Stimulated activated CD8-positive, alpha-beta memory T cell treated with anti-CD3 and anti-CD28 coated beads, Interleukin-12 subunit alpha, Interleukin-12 subunit beta, amount 100 ng/mL, for 4 hours (primary cell): ENCODE data around the gene PKD1.
"Not testable (repeated sequence)": the region's sequence is repeated elsewhere in the genome, so short reads cannot be mapped to it uniquely, and the experiment has no call there.

Experiments
- DNase-seq: peaks from one replicate; pipeline ENCODE4 v3.0.0-alpha.2; 2020; ENCODE audit warnings: low read depth

PKD1 gene

DNA sequence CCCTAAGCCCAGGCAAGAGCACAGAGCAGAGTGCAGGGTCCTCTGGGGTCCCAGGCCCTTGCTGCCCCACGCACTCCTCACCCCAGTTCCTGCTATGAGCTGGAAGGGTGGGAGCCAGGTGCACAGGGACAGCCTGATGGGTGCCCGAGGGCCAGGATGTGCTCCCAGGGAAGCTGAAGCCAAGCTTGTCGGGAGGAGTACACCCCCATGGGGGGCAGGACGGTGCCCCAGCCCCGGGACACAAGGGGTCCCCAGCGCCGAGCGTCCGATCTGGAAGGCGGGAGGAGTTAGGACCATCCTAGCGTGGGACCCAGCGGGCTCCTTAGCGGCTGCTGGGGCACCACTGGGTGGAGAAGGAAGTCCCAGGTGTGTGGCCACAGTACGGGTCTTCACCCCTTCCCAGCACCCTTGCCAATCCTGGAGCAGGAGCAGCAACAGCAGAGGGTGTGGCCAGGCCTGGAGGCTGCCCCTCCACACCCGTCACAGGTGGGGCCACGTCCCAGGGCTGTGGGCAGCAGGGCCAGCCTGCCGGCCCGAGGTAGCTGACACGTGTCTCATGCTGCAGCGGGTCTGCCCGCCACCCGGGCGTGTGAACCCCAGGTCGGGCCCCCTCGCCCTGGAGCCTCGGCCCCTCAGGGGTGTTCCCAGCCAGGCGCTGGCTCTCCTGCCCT lies 11.9 kb downstream of the PKD1 start:
- not testable (repeated sequence) for DNase-seq

DNA sequence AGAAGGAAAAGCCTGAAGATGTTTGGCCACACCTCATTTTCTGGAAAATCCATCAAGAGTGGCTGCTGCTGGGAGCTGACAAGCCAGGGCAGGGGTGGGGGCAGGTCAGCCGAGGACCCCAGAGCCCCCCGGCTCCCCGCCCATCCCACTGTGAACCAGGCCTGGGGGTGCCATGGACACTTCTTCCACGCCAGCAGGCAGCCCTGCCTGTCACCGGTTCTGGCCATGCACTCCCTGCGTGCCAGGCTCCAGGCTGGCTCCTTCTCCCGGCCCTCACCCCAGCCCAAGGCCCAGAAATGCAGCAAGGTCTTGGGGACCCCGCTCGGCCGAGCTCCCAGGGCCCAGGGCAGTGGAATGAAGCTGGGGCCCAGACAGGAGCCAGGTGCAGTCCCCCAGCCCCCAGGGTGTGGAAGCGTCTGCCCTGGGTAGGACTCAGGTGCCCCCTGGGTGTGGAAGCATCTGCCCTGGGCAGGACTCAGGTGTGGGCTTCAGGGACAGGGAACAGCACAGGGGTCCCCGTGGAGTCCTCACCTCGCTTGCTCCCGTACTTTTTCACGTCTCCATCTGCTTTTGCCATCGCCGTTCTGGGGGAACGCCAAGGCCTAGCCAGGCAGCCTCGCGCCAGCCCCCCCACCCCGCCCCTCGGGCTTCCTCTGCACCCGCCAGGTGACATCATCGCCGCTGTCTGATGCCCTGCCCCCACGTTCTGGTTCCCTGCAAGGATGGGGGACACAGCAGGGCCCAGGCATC lies 12.6 kb downstream of the PKD1 start:
- DNase-seq = not testable (repeated sequence)

DNA sequence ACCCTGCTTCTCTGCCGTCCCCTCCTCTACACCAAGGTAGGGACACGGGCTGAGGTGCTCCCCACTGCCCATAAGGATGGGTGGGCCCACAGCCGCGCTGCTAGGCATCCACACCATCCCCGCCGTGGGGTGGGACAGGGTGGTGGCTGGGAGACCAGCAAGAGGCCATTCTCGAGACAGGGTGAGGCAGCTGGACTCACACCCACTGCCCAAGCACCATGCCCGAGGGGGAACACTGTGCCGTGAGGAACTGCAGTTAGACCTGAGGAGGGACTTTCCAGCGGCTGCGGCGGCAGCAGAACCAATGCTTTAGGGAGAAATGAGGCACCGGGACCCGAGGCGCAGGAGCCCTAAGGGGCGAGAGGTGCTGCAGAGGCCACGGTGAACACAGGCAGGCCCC lies 13.3 kb downstream of the PKD1 start:
- no peak for DNase-seq

DNA sequence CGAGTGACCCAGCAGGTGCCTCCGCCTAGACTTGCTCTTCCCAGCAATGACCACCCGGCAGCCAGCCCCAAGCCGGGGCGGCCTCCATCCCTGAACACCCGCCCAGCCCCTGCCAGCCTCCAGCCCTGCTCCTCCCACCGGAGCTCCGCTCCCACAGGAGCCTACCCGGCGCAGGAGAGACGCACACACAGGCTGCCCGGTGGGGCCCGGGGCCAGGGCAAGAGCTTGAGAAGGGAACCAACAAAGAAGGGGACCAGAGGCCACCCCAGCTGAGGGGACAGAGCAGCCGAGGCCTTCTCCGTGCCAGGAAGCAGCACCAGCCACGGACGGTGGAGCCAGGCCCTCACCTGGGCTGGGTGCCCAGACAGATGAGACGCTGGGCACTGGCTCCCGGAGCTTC lies 13.8 kb downstream of the PKD1 start:
- no peak for DNase-seq

DNA sequence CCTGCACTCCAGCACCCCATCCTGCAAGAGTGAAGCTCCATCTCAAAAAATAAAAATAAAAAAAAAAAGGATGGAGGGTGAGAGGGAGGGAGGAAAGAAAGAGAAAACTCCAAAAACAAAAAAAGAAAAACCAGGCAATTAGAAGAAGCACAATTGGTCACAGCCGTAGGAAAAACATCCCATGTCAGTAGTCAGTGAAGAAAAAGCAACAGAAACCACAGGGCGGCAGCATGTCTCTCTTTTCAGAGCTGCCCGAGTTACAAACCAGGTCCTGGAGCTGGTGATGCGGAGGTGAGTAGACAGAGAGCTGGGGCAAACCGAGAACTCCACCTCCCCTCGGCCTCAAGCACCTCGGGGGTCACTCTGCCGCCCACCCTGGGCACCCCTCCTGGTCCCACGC lies 14.4 kb downstream of the PKD1 start:
- not testable (repeated sequence) for DNase-seq

DNA sequence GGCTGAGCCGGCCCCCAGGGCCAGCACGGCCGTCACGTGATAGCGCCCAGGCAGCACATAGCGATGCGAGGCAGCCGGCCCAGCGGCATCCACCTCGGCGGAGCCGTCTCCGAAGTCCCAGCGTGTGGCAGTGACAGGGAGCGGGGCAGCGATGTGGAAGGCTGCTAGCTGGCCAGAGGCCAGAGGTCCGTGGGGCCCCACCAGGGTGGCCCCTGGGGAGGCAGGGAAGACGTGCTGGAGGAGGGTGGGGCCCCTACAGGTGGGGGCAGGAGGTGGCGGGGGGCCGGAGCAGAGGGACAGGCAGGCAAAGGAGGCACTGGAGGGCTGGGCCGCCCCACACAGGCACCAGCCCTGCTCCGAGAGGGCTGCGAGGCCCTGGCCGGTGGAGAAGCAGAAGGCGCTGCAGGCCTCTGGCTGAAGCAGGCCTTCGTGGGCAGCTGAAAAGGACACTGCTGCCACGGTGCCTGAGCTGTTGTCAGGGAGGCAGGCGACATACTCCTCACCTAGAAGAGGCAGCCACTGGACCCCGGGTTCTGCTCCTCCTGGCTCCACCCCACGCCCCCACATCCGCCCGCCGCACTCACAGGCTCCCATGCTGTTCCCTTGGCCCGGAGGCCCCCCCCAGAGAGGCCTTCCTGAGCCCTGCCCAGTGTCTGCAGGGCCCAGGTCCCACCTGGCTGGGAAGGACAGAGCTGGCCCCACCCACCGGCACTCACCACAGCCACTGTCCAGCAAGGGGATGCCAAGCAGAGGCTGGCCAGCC lies 17.6 kb downstream of the PKD1 start:
- not testable (repeated sequence) for DNase-seq

DNA sequence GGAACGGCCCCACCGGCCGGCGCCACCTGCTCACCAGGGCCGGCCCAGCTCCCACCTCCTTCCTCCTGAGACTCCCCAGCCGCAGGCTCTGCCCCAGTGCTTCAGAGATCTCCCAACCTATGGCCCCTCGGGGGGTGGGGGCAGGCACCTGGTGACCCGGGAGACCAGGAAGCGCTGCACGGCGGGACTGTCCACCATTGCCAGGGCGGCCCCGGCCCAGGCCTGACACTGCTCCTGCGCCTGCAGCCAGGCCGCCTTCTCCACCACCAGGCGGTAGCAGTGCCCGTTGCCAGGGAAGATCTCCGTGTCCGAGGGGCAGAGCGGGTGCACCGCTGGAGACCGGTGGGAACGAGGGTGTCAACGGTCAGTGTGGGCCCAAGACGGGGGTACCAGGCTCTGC lies 18.4 kb downstream of the PKD1 start:
- DNase-seq = not testable (repeated sequence)

DNA sequence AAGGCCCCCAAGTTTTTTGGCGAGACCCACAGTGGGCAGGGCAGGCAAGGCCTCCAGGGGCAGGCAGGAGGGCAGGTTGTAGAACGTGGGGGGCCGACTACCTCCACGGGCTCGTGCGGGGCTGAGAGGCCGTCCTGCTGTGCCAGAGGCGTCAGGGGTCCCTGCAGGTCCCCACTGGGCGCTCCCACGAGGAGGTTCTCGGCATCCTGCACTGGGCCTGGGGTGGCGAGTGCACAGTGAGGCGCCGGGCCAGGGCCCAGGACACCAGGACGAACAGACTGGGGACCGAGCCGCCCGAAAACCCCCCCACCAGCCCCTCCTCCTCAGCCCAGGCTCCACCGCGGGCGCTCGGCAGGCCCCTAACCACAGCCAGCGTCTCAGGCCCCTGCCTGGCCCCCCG lies 19.3 kb downstream of the PKD1 start:
- not testable (repeated sequence) for DNase-seq

DNA sequence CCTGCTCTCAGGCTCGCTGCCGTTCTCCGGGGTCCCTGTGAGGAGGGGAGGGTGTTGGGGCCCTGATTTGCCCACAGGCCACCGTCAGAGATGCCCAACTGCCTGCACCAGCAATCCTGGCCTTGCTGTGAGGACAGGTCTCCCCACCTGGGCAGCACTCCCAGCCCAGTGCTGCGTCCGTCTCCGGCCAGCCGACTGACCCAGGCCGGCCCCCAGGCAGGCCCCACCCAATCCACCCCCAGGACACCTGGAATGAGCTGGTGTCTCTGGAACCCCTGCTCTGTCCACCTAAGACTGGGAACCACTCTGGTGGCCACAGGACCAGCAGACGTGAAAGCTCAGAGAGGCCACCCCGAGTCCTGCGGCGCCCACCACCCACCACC lies 20.1 kb downstream of the PKD1 start:
- no peak for DNase-seq

DNA sequence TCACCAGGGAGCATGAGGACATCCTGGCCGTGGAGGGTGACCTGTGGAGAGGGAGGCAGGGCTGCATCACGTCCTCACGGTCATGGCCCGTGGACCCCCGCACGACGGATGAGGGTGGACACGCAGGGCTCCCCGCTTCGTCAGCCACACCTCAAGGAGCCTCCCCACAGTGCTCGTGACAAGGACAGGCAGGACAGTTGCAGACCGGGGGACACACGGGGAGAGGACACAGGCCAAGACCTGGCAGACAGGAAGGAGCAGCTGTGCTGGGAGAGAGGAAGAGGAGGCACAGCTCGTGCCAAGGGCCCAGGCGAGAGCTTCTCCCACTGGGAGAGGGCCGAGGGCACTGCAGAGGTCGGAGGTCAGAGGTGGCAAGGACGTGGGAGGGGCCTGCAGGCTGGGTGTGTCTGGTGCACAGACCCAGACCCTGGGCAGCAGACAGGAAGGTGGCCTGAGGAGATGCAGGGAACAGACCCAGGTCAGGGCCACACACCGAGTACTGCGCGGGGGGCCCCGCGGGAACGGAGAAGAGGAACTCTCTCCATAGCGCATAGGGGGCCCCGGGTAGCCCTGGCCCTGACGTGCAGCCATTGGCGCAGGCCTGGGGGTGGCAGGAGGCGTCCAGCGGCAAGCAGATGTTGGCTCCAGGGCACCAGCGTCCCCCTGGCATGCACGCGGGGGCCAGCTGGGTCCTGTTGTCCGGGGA lies 20.7 kb downstream of the PKD1 start:
- not testable (repeated sequence) for DNase-seq

DNA sequence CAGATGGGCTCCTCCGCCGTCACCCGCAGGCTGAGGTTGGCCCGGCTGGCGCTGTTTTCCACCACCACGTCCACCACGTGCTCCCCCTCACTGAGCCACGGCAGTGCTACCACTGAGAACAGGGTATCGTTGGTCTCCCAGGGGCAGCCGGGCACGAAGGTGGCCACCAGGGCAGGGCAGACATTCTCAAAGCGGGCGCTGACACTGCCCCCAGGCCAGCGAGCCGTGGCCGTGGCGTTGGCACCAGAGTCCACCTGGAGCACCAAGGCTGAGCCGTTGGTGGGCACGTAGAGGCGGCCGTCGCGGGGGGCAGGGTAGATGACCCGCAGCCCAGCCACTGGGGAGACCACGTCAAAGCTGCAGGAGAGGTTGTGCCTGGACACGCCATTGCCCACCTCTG lies 21.5 kb downstream of the PKD1 start:
- DNase-seq = not testable (repeated sequence)

DNA sequence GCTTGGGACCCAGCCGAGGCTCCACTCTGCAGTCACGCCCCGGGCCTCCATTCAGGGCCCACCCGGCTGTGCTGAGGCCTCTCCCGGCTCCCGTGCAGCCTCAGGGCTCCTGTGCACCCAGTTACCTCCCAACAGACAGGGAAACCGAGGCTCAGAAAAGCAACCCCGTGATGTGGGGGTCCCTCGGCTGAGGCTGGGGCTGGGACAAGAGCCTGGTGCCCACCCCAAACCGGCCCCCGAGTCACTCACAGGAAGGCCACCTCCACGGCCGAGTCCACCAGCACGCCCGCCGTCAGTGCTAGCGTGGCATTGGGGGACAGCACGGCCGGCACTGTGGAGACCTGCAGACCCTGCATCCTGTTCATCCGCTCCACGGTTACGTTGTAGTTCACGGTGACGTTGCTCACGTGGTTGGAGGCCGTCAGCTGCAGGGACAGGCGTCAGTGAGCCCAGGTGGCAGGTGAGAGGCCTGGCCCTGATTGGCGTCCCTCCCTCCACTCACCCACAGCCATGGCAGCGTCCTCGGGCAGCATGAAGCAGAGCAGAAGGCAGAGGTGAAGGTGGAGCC lies 23.1 kb downstream of the PKD1 start:
- DNase-seq = not testable (repeated sequence)

DNA sequence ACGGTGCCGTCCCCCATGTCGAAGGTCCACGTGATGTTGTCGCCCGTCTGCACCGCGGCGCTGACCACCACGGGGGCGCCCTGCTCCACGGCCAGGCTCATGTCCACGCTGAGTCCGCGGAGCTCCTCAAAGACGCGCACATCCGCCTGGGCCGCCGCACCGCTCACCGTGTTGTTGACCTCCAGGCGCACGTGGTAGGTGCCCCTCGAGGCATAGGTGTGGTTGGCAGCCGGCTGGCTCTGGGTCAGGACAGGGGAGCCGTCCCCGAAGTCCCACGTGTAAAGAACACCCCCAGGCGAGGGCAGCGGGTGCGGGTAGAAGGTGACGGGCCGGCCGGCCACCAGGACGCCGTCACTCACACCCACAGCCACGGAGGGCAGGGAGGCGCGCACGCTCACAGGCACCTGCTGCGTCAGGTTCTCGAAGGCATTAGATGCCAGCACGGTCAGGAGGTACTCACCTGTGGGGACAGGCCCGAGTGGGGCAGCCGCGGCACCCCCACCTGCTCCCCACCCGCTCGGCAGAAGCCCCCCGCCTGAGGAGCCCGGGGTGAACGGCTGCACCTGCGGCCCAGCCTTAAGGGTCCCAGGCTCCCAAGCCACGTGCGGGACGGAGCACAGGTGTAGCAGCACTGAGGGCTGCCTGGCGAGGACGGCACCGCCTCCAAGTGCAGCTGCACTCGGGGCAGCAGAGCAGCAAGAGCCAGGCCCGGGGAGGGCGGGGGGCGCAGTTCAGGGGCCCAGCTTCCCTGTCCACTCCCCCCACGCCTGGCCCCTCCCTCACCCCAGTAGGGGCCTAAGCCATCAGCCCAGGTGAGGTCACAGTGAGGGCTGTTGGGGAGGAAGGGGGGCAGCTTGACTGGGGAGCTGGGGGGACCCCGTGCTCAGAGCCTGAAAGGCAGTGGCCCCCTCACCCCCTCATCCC lies 24.0 kb downstream of the PKD1 start:
- not testable (repeated sequence) for DNase-seq

DNA sequence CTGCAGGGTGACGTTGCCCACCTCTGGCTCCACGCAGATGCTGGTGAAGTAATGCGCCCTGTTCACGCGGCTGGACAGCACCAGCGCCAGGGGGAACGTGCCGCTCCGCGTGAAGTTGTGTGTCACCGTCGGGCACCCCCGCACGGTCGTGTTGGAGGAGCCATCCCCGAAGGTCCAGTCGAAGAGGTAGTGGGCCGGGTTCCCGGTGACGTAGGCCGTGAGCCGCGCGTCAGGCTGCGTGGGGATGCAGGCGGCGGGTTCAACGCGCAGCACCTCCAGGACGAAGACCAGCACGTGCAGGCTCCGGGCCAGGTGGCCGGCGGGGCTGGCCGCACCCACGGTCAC lies 24.7 kb downstream of the PKD1 start:
- not testable (repeated sequence) for DNase-seq

DNA sequence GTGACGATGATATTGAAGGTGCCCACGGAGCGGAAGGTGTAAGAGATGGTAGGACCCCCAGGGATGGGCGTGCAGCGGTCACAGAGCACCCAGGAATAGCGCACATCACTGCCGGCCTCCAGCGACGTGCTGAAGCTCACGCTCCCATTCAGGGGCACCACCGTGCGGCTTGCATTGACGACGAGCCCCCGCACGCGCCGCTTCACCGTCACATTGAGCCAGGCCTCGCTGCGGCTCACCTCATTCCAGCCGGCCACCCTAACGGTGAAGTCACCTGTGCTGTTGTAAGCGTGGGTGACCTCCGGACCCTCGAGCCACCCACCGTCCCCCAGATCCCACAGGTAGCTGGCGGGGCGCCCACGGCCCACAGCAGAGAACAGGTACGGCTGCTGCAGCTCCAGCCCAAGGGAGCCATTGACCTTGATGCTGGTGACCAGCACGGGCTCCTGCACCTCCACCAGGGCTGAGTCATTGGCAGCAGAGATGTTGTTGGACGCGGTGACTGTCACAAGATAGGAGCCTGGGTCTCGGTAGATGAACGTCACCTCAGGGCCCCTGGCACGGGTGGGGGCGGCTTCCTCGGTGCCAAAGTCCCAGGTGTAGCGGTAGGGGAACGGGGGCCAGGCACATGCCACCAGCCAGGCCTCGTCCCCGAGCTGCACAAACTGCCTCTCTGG lies 25.2 kb downstream of the PKD1 start:
- DNase-seq = not testable (repeated sequence)

DNA sequence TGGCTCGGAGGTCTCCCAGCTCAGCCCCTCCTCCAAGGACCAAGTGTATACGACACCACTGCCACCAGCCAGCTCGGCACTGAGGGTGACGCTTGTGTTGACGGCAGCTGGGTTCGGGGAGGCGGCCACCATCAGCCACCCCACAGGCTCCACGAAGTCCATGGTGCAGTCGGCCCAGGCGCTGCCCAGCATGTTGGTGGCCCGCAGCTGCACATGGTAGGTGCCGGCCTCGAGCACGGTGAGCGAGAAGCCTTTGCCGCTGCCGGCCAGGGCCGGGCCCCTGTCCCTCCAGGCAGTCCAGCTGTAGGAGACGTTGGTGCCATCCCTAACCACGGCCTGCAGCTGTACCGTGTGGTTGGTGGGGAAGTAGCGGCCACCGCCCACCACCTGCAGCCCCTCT lies 25.8 kb downstream of the PKD1 start:
- DNase-seq = not testable (repeated sequence)

DNA sequence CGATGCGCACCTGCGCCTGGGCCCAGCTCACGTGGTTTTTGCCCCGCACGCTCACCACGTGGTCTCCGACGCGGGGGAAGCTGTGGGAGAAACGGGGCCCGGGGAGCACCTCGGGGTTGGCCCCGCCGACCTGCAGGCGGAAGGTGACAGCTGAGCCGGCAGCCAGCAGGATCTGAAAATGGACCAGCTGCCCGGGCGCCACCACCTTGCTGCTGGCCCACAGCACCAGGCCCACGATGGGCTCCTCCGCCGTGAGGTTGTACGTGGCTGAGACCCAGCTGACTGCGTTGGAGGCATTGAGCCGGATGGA lies 26.5 kb downstream of the PKD1 start:
- not testable (repeated sequence) for DNase-seq

DNA sequence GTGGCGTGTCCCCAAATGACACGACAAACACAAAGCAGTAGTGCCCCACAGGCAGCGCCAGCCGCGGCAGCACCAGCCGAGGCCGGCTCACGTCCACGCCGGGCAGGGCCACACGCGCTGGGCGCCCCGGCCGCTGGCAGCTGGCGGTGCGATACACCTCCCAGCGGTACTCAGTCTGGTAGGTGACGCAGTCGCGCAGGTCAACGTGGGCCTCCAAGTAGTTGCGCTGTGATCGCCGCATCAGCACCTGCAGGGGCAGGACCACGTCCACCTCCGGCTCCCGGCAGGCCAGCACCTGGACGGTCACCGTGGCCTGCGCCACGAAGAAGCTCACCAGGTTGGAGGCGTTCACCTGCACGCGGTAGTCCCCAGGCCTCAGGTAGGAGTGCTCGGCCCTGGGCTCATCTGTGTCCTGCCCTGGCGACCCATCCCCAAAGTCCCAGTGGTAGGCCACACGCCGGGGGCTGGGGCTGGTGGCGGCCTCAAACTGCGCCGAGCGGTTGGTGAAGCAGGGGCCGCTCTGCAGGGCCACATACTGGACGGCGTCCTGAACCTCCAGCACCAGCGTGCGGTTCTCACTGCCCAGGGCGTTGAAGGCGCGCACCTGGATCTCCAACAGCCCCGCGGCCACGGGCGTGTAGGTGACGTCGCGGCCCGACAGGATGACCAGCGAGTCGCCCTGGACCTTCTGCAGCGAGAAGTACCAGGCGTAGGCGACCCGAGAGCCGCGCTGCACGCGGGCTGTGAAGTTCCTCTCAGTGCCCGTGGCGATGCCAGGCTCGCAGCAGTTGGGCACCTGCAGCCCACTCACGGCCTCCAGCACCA lies 27.0 kb downstream of the PKD1 start:
- DNase-seq = not testable (repeated sequence)

DNA sequence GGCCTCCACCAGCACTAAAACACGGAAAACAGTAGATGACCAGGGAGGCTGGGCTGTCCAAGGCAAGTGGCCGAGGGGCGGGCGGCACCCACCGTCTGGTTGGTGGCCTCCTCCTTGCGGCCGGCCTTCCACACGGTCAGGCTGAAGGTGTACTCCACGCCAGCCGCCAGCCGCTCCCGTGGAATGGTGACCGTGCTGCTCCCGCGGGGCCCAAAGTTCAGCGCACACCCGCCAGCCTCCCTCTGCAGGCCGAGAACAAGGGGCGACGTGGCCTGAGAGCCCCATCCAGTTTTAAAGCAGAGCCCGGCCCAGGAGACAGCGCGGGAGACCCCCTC lies 27.9 kb downstream of the PKD1 start:
- DNase-seq = not testable (repeated sequence)
